K562 (cell line): ENCODE data around the gene TMCC1. TPM values are rescaled to one million over a fixed set of nuclear protein-coding genes. Genes with fewer than 3 reads are reported as not detected.

Source experiments
- CBFA2T2 ChIP-seq: fragments of 450-650 bp; conservative IDR thresholded peaks from 2 replicates; pipeline ENCODE4 v1.6.1; 2017; ENCODE audit warnings: mild to moderate bottlenecking
- CBX3 ChIP-seq, 2 experiments: IDR thresholded peaks; 1 replicate in 1 of 2; 2 replicates in 1 of 2; pipeline ENCODE4 v1.6.1; 2012; ENCODE audit warnings: inconsistent platforms in 2 of 2, low read length in 2 of 2, borderline replicate concordance in 1 of 2, control low read depth in 1 of 2
- PBX2 ChIP-seq, 2 experiments: IDR thresholded peaks in 1 of 2; conservative IDR thresholded peaks in 1 of 2; 2 replicates each; pipeline ENCODE4 v1.6.1; 2016; ENCODE audit warnings: low read depth in 2 of 2, mild to moderate bottlenecking in 1 of 2, missing compliant biosample characterization in 1 of 2, missing genetic modification characterization in 1 of 2, moderate library complexity in 1 of 2
- TFE3 ChIP-seq: fragments of 450-650 bp; formaldehyde crosslinking; IDR thresholded peaks from 2 replicates; pipeline ENCODE4 v1.4.0; 2020; ENCODE audit warnings: mild to moderate bottlenecking, mixed read lengths
- ZNF280A ChIP-seq: fragments of 450-650 bp; IDR thresholded peaks from 2 replicates; pipeline ENCODE4 v1.6.1; 2018; ENCODE audit warnings: mild to moderate bottlenecking, low read depth; ENCODE audit not compliant: partially characterized antibody
- ZNF561 ChIP-seq: fragments of 450-650 bp; formaldehyde crosslinking; conservative IDR thresholded peaks from 2 replicates; pipeline ENCODE4 v1.4.0; 2020; ENCODE audit warnings: mild to moderate bottlenecking, moderate library complexity
- polyA plus RNA-seq, 8 experiments: library from polyadenylated mRNA; depleted of rRNA in 4 of 8; stranded (reverse) in 5 of 8; unstranded in 3 of 8; fragments of >200 nt; fragmentation: Nextera tagmentation in 2 of 8; fragmentation: Illumina TruSeq in 1 of 8; extraction: Ambion mirVana in 2 of 8; extraction: Trizol in 1 of 8; gene quantifications; 2 replicates each; pipeline versions ENCODE4 v1.2.1 to v1.2.3, GENCODE V29; 2011 to 2014; ENCODE audit warnings: inconsistent platforms in 1 of 8, missing spikeins in 1 of 8
- total RNA-seq, 7 experiments: library from RNA; depleted of rRNA in 6 of 7; stranded (reverse); fragments of >200 nt in 6 of 7; fragmentation: Illumina TruSeq in 2 of 7; extraction: Trizol in 2 of 7; gene quantifications; 2 replicates each; pipeline versions ENCODE4 v1.2.1 to v1.2.3, GENCODE V29; 2011 to 2021; ENCODE audit warnings: low replicate concordance in 1 of 7
- TF ChIP-seq, protein P1 (sequence below): sonication (generic); formaldehyde crosslinking; IDR thresholded peaks from 2 replicates; pipeline ENCODE4 v1.8.0; 2022; ENCODE audit warnings: mild to moderate bottlenecking, missing genetic modification reagents
- TF ChIP-seq, protein P2 (sequence below): fragments of 150-350 bp; IDR thresholded peaks from 2 replicates; pipeline ENCODE4 v1.6.1; 2014; ENCODE audit warnings: low read depth, mild to moderate bottlenecking, low read length, borderline replicate concordance

TMCC1 gene
- total and polyA plus RNA-seq, 9 of the 15 experiments (the other 6 are each of a cell fraction or from before 2014, with no cell fraction given) = 0.89 to 8.7 (median 4.0) TPM

GRCh38 chr3:129917423-129918007 lies 24.0 kb upstream of the TMCC1 start (continued):
- TF ChIP-seq TFE3 (CRISPR knock-in tag) (peak; percentile 82), PBX2 (CRISPR knock-in tag; IDR thresholded peaks at IDR 0.05; ENCODE audit: low read depth) (no peak), PBX2 (tag; conservative IDR thresholded peaks at IDR 0.05; ENCODE audit: low read depth) (no peak), ZNF561 (CRISPR knock-in tag) (peak; percentile 93), CBFA2T2 (0 out of 2 replicates have a peak, but pooled peaks have one; percentile 5), CBX3 (IDR thresholded peaks at IDR 0.05; ENCODE audit: borderline replicate concordance in 1 of 2, low read length in 2 of 2) (peak in 1 of 2 experiments; percentile 98; a peak in 2 of 3 replicates), ZNF280A (peak; percentile 99)
- TF ChIP-seq, protein P1, sequence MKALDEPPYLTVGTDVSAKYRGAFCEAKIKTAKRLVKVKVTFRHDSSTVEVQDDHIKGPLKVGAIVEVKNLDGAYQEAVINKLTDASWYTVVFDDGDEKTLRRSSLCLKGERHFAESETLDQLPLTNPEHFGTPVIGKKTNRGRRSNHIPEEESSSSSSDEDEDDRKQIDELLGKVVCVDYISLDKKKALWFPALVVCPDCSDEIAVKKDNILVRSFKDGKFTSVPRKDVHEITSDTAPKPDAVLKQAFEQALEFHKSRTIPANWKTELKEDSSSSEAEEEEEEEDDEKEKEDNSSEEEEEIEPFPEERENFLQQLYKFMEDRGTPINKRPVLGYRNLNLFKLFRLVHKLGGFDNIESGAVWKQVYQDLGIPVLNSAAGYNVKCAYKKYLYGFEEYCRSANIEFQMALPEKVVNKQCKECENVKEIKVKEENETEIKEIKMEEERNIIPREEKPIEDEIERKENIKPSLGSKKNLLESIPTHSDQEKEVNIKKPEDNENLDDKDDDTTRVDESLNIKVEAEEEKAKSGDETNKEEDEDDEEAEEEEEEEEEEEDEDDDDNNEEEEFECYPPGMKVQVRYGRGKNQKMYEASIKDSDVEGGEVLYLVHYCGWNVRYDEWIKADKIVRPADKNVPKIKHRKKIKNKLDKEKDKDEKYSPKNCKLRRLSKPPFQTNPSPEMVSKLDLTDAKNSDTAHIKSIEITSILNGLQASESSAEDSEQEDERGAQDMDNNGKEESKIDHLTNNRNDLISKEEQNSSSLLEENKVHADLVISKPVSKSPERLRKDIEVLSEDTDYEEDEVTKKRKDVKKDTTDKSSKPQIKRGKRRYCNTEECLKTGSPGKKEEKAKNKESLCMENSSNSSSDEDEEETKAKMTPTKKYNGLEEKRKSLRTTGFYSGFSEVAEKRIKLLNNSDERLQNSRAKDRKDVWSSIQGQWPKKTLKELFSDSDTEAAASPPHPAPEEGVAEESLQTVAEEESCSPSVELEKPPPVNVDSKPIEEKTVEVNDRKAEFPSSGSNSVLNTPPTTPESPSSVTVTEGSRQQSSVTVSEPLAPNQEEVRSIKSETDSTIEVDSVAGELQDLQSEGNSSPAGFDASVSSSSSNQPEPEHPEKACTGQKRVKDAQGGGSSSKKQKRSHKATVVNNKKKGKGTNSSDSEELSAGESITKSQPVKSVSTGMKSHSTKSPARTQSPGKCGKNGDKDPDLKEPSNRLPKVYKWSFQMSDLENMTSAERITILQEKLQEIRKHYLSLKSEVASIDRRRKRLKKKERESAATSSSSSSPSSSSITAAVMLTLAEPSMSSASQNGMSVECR (CRISPR knock-in tag) = no peak
- TF ChIP-seq, protein P2, sequence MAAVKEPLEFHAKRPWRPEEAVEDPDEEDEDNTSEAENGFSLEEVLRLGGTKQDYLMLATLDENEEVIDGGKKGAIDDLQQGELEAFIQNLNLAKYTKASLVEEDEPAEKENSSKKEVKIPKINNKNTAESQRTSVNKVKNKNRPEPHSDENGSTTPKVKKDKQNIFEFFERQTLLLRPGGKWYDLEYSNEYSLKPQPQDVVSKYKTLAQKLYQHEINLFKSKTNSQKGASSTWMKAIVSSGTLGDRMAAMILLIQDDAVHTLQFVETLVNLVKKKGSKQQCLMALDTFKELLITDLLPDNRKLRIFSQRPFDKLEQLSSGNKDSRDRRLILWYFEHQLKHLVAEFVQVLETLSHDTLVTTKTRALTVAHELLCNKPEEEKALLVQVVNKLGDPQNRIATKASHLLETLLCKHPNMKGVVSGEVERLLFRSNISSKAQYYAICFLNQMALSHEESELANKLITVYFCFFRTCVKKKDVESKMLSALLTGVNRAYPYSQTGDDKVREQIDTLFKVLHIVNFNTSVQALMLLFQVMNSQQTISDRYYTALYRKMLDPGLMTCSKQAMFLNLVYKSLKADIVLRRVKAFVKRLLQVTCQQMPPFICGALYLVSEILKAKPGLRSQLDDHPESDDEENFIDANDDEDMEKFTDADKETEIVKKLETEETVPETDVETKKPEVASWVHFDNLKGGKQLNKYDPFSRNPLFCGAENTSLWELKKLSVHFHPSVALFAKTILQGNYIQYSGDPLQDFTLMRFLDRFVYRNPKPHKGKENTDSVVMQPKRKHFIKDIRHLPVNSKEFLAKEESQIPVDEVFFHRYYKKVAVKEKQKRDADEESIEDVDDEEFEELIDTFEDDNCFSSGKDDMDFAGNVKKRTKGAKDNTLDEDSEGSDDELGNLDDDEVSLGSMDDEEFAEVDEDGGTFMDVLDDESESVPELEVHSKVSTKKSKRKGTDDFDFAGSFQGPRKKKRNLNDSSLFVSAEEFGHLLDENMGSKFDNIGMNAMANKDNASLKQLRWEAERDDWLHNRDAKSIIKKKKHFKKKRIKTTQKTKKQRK = no peak
